ENCODE measurements around the gene PVALEF.
"Not testable (repeated sequence)": the region's sequence is repeated elsewhere in the genome, so short reads cannot be mapped to it uniquely, and the experiment has no call there.

PVALEF gene

DNA sequence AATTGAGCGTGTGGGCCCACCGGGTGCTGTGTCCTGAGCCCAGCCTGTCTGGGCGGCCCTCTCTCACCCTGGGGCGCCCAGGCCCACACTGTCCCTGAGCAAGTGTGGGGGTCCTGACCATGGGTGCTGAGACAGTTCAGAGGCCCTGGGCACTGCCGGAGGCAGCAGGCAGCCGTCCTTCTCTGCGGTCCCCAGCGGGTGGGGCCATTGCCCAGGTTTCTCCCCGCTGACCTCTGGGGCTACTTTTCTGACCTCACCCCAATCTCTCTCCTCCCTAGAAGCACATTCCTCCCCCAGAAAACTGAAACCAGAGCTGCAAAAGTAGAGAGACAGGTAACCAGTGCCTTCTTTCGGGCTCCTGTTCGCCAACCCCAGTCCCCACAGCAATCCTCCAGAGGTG is 36.0 kb upstream of the PVALEF start:
- no peak for FAIRE-seq

DNA sequence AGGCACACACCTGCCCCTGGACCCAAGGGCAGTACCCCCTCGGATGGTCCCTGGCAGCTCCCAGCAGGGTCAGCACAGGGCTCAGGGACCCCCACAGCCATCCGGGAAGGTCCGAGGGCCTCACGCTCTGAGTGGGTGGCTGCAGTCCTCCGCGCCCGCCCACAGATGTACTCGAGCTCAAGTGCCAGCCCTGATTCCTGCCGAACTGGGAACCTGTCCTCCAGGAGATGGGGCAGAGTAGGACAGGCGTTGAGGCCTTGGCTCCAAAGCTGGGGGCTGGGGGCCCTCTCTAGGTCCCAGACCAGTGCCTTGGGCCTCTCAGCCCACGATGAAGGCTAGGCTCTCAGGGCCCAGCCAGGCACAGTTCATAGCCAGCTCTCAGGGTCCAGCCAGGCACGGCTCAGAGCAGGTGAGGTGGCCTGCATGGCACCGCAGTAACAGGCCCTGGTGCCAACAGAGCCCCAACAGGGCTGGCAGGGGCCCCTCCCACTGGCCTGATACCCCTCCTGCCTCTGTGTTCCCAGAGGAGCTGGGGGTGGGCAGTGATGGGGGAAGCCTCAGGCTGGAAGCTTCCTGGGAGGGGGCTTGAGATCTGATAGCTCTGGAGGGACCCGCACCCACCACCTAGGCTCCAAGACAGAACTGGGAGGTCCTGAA is 35.5 kb upstream of the PVALEF start:
- no peak for FAIRE-seq

DNA sequence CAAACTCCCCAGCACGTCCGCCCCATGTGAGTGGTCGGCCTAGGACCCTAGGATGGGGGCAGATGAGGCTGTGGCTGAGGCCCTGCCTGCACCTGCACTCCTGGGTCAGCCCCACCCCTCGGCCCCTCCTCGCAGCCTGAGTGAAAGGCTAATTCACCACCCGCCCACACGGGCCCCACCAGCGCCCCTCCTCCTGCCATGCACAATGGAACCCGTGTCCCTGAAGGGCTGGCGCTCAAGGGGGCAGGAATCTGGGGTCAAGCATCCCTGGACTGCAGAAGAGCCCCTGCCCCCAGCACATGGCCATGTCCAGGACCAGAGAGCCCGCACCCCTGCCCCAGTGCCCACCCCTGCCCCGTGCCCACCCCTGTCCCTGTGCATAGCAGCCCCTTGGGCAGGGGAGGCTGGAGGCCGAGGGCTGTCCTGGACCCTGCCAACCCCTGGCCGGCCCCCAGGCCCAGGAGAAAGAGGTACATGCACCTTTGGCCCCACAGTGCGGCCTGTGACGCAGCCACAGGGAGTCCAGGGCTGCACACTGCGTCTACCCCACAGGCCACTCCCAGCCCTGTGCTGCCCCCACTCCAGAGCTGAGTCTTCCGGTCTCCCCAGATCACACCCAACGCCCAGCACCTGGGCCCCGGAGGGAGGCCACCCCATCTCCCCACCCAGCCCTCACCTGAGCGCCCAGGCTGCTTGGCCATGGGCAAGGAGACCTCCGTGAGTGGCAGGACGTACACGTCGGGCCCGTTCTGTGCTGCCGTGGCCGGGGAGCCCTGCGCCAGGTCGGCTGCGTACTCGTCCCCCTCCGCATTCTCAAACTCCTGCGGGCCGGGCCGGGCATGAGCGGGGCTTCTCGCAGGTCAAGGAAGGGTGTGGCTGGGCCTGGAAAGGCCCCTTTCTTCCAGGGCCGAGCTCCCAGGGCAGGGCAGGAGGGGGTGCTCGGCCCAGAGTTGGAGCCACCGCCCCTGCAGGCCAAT is 34.6 kb upstream of the PVALEF start:
- no peak for FAIRE-seq

DNA sequence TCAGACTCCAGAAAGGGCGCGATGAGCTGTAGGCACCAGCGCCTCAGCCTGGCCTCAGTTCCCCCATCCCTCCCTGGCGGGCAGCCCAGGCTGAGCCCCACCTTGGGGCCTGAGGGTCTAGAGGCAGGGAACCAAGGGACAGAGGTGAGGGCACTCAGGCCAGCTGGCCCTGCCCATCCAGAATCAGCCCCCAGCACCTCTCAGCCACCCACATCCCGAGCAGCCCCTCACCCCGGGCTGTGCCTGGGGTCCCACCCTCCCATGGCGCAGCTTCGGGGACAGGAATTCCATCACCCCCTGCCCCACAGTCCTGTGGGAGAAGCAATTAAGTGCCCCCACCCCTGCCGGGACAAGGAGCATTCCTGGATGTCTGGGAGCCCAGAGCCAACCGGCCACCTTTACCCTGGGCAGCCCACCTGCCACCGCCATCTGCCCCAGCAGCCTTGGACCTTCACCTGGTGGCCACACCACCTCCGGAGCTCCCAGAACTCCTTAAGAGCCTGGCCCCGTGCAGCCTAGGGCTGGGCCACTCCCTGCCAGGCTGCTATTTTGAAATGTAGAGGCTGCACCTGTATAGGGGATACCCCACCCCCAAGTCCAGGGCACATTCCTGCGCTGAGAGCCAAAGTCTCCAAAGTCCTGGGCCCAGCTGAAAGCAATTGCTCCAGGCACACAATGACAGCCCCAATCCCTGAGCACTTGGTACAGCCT is 33.7 kb upstream of the PVALEF start:
- no peak for FAIRE-seq

DNA sequence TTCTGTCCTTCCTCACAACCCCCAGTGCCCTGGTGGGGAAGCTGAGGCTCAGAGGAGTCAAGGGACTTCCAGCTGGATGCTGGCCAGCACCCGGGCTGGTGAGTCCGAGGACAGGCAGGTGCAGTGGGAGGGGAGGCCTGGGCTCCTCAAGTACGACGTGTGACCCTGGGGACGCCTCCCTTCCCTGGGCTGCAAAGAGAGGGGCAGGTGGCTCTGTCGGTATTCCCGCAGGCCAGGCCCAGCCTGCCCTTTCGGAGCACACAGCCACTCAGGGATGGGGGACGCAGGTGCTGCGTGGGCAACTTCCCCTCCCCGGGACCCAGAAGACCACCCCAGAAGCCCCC is 33.1 kb upstream of the PVALEF start:
- FAIRE-seq: no peak

DNA sequence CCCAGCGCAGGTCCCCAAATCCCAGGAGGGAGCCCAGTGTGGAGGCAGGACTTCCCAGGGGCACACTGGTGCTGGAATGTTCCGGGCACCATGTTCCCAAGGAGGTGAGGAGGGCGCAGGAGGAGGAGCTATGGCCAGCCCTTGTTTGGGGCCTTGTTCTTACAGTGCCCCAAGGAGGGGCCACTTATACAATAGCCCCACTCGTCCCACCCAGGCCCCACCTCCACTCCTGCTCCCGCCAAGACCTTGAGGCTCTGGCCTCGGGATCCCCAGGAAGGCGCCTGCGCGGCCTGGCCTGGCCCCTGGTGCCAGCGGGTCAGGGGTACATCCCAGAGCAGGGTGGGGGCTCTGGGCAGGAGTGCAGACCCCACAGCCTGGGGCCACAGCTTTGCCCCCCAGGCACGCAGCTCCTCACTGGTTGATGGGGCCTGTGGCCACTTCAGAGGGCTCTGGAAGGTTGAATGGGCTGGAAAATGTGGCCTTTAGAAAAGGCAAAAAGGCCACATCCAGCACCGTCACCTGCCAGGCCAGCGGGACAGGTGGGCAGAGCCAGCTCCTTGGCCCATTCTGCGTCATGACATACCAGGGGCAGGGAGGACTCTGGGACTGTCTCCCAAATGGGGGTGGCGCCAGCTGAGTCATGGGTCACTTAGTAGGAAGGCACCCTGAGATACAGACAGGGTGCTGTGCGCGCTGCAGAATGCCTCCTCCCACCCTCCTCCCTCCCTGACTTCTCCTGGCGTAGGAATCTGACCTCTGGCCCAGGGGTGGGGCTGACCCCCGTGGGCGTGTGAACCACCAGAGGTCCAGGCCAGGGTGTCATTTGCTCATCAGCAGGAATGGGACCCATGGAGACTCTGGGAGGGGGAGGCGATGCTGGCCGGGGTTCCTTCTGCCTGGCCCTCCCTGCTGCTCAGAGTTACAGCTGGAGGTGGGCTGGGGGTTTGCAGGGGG is 32.3 kb upstream of the PVALEF start:
- FAIRE-seq: no peak

DNA sequence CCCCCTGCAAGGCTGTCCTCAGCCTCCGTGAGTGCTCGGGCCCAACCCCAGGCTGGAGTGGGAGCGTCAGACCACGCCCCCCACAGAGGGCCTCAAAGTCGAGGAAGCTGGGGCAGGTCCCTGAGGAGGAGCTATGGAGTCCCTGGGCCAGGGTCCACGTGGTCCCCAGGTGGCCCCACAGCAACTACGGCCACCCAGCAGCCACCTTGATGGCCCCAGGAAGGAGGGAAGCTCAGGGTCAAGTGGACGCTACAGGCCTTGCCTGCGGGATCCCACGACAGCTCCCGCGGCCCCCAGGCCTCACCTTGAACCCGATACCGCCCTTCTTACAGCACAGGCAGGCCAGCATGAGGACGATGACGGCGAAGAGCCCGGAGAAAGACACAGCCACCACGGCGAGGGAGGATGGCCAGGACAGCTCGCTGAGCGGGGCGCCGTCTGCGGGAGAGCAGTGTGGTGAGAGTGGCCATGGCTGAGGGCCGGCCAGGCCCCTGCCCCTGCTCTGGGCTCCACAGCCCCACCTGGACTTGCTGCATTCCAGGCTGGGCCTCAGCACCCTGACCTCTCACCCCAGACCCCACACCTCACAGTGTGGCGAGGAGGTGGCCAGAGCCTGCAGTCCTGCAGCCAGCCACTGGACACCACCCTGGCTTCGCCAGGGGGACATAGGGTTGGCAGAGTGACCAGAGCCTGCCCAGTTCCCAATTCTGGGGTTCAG is 31.1 kb upstream of the PVALEF start:
- no peak for FAIRE-seq

DNA sequence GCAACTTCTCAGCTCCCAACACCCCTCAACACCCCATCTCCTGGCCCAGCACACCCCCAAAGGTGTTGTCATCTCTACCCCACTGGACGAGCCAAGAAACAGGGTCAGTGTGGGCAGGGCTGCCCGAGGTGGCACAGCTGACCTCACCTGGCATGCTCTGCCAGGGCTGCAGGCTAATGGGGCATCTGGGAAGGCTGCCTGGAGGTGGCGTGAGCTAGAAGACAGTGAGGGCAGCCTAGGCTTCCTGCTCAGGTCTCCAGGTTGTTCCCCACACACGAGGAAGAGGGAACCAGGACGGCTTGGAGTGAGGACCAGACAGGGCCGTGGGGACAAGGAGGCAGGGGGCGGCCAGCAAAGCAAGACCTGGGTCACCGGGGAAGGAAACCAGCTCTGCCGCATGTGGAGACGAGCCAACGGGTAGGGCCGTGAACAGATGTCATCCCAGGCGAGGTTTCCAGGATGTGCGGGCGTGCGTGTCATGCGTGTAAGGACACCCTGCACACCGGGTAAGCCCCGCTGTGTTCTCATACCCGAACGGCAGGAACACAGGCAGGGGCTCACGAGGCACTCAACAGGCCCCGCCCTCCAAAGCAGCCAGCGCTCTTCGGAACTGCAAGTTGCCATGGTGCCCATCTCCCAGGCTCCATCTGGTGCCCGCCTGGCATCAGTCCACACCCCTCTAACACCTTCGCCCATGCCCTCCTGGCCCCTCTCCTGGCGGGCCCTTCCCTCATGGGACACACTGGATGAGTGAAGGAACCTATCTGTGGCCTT is 29.6 kb upstream of the PVALEF start:
- no peak for FAIRE-seq

DNA sequence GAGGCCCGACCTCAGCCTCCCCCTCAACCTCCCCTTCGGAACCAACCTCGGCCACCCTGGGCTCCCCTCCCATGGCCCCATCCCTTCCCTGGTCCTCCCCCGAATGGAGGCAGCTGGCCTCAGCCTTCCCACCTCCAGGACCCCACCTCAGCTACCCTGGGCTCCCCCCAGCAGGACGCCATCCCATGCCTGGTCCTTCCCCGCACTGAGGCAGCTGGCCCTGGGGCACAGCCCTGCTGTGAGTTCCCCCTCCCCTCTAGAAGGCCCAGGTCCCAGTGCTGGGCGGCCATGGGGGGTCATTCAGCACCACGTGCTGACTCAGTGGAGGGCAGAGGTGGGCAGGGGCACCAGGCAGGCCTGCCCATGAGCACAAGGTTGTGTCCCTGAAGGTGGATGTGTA is 28.9 kb upstream of the PVALEF start:
- no peak for FAIRE-seq

DNA sequence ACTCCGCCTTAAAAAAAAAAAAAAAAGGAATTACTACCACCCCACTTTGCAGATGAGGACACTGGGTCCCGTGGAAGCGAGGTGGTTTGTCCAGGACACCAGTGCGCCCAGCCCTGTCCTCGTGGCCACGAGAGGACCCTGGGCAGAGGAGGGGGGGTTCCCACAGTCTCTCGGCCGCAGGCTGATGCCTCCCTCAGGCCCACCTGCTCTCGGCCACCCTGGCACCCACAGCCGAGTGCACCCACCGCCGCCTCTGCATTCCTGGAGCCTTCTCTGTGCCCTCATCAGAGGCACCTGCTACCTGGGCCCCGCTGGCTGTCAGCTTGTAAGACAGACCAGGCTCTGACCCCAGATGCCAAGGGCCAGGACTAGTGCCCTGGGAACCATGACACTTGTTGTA is 28.1 kb upstream of the PVALEF start:
- no peak for FAIRE-seq

DNA sequence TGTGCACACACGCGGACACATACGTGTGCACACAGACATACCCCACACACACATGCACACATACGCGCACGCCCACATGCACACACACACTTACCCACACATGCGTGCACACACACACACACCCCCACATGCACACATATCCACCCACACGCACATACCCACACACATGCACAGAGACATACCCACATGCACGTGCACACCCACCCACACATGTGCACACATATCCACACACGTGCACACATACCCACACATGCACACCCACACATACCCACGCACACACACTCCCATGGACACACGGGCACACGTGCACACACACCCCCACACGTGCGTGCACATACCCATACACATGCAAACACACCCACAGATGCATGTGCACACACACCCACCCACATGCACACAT is 27.2 kb upstream of the PVALEF start:
- no peak for FAIRE-seq

DNA sequence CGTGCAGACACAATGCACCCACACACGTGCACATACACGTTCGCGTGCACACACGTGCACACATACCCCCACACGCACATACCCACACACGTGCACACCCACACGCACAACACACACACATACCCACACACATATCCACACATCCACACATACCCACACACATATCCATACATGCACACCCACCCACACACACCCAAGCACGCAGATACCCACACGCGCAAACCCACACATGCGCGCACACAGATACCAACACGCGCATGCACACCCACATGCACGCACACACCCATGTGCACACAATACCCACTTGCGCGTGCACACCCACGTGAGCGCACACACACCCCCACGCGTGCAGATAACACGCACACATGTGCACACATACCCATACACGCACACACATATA is 26.8 kb upstream of the PVALEF start:
- FAIRE-seq: no peak

DNA sequence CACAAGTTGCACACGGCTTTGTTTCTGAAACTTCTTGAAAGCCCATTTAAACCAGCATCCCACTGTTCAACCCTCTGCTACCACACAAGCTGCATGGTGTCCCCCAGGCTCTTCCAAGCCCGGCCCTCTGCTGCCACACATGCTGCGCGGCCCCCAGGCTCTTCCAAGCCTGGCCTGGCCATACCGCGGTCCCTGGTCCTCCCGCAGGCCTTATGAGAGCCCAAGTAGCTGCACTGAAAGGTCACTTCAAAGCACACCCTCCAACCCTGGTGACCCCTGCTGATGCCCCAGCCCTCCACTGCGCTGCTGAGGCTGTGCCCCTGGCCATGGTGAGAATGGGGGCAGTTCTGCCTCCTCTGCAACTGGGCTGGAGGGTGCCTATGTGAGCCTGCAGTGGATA is 25.9 kb upstream of the PVALEF start:
- no peak for FAIRE-seq

DNA sequence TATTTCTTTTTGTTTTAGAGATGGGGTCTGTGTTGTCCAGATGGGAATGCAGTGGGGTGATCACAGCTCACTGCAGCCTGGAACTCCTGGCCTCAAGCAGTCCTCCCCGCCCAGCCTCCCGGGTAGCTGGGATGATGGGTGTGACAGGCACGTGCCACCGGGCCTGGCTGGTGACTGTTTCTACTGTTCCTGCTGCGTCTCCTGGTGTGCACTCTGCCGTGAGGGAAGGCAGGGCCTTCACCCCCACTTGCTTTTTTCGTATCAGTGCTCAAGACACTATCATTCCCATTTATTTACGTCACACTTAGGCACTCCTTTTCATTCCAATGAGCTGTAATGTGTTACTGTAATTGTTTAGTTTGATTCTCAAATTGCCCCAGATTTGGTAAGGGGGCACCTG is 25.3 kb upstream of the PVALEF start:
- no peak for FAIRE-seq

DNA sequence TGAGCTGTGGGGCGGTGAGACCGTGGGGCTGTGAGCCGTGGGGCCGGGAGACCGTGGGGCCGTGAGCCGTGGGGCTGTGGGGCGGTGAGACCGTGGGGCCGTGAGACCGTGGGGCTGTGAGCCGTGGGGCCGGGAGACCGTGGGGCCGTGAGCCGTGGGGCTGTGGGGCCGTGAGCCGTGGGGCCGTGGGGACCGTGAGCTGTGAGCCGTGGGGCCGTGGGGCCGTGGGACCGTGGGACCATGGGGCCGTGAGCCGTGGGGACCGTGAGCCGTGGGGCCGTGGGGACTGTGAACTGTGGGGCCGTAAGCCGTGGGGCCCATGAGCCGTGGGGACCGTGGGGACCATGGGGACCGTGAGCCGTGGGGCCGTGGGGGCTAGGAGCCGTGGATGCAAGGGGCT is 24.6 kb upstream of the PVALEF start:
- FAIRE-seq: no peak

DNA sequence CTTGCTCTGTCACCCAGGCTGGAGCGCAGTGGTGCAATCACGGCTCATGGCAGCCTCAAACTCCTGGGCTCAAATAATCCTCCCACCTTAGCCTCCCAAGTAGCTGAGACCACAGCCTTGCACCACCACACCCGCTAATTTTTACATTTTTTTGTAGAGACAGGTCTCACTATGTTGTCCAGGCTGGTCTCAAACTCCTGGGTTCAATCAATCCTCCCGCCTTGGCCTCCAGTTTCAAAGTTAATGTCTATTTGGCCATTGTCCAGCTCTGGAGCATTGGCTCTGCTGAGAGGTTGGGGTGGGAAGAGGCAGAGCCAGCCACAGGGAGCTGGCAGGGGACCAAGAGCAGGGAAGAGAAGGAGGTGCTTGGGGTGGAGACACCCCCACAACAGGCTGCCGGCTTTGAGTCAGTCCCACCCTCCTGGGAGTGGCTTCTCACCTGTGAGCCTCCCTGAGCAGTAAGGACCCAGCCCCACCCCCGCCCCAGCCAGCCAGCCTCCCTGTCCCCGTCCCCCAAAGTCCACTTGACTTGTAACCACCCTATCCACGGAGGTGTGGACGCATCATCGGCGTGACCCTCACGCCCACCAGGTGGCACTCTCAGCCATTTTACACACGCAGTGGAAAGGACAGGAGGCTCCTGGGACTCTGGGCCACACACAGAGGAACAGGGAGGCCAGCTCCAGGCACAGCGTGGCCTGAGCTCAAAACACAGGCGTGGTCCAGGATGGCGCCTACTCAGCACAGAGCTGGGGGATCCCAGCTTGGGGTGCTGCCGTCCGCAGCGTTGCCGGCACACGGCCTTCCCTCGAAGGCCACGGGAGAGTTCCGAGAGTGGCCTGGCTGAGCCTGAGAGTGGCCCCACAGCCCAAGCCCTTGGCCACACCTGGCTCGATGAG is 22.8 kb upstream of the PVALEF start:
- FAIRE-seq: no peak

DNA sequence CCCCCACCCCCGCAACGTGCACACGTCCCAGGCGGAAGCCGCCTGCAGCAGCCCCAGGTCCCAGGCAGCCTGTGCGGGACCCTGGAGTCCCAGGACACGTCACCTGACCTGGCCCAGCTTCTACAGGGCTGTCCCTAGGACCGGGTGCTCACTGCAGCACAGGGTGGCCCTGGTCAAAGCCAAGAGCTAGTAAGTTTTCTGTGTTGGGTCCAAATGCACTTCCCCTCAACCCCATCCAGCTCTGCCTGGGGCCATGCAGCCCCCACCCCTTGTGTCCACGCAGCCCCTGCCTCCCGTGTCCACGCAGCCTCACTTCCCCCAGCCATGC is 22.1 kb upstream of the PVALEF start:
- FAIRE-seq: no peak

DNA sequence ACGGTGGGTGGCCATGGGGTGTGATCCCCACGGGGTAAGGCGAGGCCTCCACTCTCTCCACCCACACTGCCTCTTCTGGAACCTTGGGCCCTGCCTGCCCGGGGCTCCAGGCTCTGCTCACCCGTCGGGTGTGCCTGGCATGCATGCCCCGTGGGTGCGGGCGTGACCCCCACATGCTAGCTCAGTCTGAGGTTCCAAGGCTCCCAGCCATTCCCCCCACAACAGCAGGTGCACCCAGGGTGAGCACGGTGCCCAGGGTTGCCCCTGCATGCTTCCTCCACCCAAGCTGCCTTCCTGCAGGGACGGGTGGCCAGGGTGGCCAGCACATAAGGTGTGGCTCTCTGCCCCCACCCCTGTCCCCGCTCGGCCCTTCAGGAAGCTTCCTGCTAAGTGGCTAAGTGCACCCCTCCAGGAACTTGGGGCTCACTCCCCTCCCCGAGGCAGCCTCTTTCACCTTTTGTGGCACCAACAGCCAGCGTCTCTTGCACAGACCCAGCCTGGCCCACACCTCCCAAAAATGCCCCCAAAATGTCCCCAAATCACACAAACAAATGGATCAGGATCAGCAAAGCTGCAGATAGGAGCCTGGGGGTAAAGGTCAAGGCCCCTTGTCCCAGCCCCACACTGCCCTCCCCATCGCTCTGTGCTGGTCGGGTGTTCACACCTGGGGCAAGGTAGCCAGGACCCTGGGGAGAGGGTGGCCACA is 21.4 kb upstream of the PVALEF start:
- no peak for FAIRE-seq

DNA sequence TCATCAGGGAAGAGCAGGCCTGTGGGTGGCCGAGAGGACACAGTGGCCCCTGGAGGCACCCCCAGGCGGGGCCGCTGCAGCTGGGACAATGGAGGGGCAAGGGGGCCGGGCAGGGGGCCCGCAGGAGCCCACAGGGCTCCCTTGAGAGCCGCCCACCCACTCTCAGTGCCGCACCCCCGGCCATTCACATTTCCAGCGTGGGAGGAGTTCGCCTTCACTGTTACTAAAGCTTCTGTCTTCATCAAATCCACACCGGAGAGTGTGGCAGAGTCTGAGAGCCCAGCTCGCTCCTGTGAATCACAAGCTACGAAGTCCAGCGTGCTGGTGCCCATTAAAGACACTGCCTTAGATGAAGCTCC is 20.9 kb upstream of the PVALEF start:
- FAIRE-seq: no peak

DNA sequence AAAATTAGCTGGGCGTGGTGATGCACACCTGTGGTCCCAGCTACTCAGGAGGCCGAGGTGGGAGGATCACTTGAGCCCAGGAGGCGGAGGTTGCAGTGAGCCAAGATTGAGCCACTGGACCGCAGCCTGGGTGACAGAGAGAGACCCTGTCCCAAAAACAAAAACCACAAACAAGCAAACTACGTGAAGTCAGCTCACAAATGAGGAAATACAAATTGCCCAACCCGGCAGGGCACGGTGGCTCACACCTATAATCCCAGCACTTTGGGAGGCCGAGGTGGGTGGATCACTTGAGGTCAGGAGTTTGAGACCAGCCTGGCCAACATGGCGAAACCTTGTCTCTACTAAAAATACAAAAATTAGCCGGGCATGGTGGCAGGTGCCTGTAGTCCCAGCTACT is 19.1 kb upstream of the PVALEF start:
- FAIRE-seq: not testable (repeated sequence)
